Iris pigment epithelial cell (primary cell): ENCODE measurements around the gene PLXNA4.

ENCODE experiments used
- DNase-seq: peaks from one replicate; pipeline ENCODE4 v3.0.0-alpha.2; 2011; ENCODE audit warnings: low read depth

PLXNA4 gene

DNA sequence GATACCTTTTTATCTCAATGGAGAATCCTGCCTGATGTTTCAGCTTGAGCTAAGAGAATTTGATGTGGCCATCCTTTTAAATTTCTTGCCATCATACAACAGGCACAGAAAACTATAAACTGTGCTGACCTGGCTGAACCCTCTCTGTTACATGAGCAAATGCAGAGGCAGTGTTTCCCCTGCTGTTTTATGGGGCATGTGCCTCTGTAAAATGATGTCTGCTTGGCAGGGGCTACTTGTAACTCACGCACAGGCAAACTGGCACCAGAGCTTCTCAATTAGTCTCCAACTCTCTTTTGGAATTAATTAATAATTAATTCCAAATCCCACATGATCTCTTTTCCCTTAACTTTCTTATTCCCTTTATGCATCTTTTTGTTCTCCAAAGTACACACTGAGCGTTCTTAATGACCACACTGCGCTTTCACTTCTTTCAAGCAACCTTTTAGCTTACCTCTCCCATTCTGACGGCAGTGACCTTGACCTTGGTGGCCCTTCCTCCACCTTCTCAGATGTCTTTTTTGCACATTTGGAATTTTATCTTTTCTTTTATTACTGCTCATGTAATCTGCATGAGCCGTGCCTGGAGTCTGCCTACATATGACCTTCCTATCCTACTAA lies 334.0 kb downstream of the PLXNA4 start:
- DNase-seq = no peak

DNA sequence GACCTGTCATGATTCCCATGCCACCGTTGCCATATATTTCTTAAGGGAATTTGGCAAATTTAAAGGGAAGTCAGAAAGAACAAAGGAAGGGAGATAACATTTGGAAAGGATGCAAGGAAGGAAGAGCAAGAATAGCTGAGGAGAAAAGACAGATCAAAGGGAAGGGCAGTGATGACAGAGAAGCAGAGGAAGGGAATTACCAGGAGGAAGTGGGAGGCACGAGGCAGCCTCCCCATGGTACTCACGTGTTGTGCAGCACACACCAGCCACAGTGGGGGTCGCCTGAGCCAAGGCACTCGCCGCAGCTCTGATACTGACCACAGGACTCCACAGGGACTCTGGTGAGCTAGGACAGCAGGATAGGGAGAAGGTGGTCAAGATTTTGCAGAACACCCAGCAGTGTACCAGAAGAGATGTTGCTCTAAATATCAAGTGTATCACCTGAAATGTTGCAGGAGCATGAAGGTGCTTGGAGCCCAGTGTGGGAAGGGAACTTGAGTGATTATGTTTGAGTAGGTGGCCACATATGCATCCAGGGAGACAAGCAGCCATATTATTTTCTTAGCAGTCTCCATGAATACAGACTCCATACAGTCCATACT lies 335.3 kb downstream of the PLXNA4 start:
- no peak for DNase-seq

DNA sequence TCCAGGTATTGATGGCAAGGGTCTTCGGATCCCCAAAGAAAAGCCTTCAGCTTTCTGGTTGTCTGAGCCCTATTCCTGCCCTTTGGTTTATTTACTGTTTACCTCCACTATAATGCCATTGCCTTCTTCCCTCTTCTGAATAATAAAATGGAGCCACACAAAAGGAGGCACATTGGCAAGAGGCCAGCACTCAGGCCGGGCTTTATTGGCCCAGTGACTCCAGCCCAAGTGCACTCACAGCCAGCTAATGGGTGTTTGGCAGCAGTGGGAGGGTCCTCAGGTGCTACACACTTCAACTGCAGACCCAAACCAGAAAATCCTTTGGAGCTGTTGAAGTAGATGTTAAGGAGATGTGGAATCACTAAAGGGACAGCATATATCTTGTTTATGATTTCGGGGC lies 336.0 kb downstream of the PLXNA4 start:
- DNase-seq = no peak

DNA sequence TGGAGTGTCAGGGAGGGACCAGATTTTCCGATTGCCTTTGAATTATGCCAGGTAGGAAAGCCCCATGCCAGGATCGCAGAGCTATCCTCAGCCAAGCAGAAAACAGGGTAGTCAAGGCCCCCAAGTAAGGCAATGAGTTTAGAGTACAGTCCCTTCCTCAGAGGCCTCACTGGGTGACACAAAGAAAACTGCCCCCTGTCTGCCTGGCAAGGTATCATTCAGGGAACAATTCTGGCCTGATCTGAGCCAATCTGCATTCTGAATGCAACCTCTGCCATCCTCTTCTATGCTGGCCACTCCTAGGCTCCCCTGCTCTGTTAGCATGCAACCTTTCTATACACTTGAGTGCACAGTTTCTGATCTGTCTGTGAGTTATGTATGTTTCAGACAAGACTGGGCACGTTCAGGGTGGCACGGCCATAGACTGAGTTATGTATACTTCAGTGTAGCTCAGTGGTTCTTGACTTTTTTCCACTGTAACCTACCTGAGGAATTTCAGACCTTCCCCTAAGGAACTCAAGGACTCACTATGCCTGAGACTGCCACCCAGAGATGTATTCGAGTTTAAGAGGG lies 336.8 kb downstream of the PLXNA4 start:
- no peak for DNase-seq

DNA sequence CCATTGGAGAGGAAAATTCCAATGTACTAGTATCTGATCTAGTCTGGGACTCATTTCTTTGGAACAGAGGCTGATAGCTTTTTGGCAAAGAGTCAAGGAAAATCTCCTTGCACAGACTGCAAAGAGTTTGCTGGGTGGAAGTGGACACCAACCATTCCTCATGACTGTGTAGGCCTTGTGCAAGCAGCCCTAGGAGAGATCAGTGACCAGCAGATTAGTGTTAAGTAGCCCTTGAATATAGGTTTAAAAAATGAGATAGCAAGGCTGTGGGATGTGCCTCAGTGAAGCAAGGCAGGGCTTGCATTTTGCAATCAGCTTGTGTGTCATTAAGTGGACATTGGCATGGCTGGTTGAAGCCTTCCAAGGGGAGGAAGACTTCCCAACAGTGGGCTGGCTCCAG lies 341.6 kb downstream of the PLXNA4 start:
- no peak for DNase-seq

DNA sequence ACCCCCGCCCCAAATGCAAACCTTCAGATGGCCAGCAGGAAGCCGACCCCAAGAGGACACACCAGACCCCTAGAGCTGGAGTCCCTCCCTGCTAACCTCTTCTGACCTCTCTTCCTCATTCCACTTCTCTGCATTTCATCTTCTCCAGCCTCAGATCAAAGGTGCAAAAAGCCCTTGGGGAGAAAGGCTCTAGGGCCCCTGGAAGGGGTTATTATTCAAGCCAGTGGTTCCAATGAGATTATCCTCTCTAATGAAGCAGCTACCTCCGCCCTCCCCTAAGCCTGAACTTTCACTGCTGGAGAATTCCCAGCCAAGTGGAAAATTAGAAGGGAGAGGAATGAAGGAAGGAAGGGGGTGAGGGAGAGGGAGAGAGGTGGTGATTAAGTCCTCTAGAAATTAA lies 343.9 kb downstream of the PLXNA4 start:
- DNase-seq = no peak

DNA sequence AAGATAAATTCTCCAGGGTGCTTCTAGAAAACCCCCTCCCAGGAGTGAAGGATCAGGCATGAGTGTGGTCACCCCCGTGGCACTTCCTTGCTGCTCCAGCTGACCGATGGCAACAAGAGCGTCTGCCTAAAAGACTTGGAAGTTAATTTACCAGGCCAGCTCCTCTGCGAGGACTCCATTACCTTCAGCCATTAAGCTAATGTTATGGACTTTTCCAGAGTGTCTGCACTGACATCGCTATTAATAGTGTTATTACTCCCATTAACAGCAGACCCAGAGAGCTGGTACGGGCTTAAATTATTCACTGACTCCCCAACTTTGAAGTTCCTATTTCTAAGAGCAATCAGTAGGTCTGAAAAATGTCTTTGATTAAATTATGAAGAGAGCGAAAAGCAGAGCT lies 345.8 kb downstream of the PLXNA4 start:
- no peak for DNase-seq

DNA sequence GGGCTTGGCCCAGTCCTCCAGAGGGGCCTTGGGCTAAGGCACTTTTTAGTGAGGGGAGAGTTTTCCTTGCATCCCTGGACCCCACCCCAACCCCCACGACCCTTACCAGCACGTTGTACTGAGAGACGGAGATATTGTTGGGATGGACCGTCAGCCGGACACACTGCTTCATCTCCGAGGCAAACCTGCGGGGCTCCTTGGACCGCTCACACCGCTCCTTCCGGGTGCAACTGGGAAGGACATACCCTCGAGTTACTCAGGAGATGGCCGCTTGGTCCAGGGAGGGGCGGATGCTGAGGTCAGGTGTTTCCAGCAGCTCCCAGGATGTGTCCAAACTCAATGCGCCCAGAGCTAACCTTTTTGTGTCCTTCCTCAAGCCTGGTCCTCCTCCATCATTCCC lies 348.0 kb downstream of the PLXNA4 start:
- DNase-seq = no peak

DNA sequence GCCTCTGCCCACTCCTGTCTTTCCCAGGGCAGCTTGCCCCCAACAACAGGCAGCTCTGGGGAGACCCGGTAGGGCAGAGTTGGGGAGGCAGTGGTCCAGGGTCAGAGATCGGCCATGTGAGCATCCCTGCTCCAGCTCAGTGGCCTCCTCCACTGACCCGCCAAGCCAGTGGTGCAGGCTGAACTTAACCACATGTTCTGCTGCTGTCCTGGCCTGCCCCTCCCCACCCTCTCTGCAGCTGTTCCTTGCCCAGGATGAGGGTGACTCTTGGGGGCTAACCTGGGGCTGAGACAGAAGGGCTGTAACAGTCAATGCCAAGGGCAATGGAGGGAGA lies 349.3 kb downstream of the PLXNA4 start:
- no peak for DNase-seq

DNA sequence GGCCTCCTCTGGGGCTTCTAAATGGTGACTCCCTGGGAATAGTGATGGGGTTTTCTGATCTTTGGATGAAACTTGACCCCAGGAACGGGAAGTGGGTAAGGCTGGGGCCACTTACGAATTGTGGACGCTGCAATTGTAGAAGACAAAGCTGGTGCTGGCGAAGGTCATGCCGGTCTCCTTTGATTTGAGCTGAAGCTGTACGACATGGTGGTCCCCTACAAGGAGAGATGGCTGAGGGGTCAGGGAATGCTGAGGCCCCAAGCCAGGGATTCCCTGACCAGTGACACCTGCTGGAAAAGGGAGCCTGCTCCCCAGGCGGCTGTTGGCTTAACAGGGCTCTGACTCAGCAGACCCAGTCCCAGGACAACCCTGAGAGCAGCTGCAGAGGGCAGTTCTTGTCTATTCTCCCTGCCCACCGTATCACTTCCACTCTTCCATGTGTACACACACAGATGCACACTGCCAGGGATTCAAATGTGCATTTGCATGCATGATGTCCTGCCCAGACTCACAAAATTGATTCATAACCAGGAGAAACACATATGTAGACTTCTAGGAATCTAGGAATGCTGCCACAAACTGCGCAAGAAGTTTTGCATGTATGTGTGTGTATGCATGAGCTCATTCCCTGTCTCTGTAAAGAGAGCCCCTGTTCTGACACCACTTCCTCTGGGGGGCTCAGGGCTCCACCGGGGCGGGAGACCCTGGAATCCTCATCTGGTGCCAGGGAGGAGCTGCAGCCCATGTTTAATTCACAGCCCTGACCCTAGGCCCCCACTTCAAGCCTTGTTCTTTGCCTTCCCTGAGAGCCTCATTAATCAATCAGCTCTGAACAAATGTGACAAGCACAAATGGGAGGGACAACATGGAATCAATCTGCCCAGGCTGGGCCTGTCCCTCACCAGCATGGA lies 350.0 kb downstream of the PLXNA4 start:
- DNase-seq = no peak

DNA sequence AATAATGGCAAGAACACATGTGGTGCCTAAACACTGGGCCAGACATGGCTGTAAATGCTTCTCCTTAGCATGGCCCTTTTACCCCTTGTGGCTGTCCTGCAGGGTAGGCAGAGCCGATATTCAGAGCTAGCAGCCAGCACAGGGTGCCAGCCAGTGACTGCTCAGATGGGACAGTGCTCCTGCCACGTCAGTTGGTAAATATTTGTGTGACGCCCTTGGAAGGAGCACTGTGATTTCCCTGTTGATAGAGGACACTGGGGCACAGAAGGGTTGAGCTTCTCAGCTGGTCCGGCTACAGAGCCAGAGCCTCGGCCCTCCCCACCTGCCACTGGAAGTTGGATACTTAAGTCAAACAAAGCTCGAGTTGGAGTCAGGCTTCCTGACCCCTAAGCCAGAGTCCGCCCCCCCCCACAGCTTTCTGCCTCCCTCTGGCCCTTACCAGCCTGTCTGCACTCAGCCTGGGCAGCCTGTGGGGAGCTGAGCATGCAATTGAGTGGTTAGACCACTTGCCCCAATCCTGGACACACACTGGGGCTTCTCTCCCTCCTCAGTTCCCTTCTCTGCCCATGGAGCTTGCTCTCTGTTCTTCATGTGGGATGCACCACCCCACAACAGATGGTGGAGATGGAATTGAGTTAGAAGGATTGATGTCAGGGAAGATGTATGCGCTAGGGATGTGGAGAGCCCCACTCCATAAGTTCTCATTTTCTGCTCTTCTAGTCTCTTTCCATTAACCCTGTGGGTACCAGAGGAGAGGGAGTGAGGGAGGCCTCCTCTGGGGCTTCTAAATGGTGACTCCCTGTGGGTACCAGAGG lies 350.8 kb downstream of the PLXNA4 start:
- no peak for DNase-seq

DNA sequence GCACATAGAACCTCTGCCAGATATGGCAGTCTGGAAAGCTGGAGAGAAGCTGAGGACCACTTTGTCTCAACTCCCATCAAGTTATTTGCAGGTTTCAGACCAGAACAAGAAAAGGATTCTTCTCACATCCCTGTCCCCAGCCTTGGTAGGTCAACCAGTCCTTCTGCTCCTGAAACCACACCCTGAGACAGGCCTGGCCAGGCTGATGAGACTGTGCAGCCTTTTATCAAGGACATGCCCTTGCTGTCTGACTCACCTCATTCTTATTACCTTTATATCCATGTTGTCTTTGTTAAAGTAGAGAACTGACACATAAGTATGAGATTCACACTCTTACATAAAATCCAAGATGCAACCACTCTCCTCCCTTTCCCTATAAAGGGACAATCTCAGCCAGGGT lies 354.9 kb downstream of the PLXNA4 start:
- DNase-seq = no peak

DNA sequence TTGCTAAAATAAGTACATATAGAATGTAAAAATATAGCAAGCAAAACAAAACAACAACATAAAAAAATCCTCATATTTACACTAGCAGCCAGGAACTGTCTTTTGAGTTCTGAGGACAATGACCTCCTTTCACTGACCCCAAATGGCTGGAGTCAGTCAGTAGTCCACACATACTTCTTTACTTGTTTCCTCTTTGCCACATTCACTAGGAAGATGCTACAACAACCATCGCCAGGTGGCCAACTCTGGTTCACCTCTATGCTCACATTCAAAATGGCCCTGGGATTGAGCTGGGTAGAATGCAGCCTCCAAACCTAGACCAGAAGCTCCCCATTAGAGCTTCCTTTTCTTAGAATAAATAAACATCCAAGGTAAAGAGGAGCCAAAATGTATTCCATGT lies 356.2 kb downstream of the PLXNA4 start:
- no peak for DNase-seq

DNA sequence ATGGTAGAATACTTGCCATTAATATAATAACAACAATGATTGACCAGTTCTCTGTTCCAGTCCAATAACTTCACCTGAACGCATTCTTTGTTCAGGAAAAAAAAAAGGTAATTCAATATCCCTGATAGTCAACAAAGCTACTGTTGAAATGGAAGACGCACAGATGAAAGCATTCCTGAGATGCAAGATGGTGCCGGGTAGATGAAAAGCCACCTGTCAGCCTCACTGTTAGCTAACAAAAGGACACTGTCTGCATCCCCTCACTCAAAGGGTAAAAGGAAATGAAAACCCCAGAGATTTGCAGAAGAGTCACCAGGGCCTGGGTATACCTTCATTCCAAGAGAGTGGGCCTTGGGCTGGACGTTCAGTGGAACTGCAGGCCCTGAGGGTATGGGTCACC lies 357.4 kb downstream of the PLXNA4 start:
- DNase-seq = no peak

DNA sequence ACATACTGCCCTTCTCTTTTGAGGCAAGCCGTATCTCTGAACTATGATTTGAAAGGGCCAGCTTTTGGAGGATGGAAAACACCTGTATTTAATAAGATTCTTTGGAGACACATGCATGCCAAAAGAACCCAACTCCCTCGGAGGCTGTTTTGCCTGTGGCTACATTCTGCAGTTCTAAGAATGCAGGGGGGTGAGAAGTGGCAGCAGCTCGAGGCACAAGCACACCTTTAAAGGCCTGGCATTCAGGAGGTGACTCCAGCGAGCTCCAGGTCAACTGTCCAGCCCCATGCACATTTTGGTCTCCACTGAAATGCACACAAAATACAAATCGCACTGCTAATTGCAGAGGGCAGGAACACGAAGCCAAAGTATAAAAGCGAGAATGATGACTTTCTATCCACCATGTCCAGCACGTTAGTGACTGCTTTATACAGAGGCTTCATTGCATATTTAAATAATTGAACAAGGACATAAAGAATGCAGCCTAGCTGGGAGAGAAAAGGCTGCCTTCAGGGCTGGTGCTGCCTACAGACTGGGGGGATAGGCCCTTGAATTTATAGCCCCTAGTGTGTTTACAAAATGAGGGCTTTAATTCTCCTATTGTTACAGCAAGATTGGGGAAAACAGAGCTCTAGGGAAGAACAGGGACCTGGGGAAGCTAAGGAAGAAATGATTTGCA lies 359.3 kb downstream of the PLXNA4 start:
- DNase-seq = no peak

DNA sequence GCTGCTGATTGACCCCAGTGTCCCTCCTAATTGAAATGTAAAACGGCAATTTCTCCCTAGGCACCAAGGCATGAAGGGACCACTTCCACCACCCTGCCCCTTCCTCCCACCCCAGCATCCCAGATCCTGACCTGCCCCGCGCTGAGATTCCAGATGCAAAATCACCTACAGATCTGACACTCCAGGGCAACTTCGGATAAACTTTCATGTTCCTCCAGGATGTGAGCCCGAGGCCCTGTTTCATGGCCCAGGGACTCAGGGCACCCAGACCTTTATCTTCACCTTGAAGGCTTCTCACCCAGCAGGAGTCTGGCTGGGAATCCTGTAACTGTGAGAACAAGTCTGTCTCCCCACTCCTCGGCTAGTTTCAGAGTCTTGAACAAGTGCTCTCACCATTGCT lies 361.8 kb downstream of the PLXNA4 start:
- no peak for DNase-seq

DNA sequence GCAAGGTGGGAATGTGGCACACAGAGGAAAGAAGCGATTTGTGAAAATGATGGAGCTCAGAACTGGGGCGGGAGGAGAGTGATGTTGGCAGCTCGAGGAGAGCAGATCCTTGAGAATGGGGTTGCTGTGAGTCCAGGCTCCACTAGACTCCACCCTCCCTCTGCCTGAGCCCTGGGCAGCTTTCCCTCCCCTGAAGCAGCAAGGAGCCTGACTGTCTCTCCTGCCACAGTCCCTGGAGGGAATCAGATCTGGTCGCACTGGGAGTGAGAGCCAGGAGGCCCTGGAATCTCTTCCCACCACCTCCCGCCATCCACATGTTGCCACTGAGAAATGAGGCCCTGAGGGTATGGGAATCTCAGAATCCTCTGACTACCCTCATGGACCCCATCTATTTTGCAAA lies 362.7 kb downstream of the PLXNA4 start:
- DNase-seq = no peak

DNA sequence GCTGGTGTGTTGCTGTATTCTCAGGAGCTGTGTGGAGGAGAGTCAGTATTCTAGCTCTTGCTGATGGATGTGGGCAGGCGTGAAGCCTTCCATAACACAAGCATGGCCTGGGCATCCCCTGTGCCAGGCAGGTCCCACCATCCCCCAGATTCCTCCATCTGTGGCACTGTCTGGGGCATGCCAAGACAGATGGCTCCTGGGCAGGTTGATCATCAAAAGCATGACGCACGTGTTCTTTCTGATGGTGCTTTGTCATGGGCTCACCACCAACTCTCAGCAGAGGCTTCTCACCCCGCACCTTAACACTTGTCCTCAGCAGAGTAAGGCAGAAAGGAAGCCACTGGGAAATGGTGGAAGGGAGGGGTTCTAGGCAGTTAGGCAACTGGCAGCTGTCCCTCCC lies 364.3 kb downstream of the PLXNA4 start:
- no peak for DNase-seq

DNA sequence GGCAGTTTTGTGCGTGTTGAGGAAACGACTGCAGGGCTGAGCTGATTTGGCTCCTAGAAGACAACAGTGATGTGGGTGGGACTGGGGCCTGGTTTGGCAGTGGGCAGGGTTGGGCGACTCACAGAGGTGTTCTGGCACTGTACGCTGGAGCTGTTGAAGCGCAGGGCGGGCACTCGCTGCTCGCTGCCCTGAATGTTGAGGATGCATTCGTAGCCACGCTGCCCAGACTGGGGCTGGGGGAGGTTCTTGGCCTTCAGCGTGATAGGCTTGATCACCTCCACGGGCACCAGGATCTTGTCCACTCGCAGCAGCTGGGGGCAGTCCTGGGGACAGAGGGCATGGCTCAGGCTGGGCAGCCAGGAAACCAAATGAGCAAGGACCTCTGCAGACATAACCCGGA lies 365.4 kb downstream of the PLXNA4 start:
- DNase-seq = no peak

DNA sequence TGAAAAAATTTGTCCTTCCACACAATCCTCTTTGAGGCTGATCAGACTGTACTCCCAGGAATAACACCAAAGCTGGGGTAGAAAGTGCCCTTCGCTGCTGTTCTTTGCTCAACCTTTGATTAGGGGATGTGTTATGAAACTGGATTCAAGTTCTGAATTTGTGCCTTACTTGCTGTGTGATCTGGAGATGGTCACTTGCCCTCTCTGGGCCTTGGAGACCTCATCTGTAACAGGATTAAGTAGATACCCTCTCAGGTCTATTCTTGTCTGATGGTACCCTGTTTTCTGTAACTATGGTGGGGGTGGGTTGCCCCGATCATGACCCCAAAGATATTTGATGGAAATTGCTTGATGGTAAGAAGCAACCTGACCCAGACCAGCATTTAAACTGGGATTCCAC lies 368.5 kb downstream of the PLXNA4 start:
- DNase-seq = no peak

DNA sequence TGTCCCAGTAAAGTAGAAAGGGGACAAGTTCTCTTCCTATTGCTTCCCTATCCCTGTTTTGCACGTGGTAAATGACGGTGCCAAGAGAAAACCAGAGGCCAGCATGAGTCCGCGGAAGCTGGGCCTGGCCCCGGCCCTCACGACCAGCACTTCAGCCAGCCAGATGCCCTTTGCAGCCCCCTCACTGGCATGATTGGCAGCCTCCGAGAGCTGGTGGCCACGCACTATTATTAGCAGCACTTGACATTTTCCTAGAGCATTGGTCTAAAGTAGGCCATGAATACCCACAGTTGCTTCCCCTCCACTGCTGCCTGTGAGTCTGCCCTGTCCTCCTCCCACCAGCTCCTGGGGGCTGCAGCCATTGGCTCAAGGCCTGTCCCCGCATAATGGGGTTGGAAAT lies 369.1 kb downstream of the PLXNA4 start:
- no peak for DNase-seq

DNA sequence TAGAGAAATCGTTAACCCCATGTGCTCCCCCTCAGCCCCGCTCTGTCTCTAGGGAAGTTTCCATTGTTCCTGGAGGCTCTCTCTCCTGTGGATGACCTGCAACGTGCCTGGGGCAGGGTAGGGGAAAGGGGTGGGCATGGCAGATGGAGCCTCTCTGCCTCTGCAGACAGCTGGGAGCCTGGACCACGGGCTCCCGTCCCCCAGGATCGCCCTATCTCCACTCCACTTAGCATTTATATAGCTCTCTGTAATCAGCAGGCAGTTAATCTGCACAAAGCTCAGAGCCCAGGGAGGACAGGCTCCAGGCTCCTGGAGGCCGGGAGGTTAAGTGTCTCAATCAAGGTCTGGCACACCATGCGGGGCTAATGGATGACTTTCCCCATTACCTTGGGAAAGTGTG lies 369.7 kb downstream of the PLXNA4 start:
- DNase-seq = no peak
